NCI-H2196 (cell line): ENCODE measurements around the gene TBC1D17.

Experiments
- DNase-seq: peaks from one replicate; lab custom pipeline; 2025; ENCODE audit not compliant: unreplicated experiment; lab: John Stamatoyannopoulos, UW

The TBC1D17 gene

GRCh38 chr19:49877020-49877878 lies at the start of gene TBC1D17, which contains the start of gene AKT1S1:
Gene TBC1D17 (plus strand): TSS chr19:49877702. CDS start chr19:49877724, 22 bp downstream.
Gene AKT1S1 (minus strand): TSS chr19:49877355. CDS start chr19:49873295, 4,060 bp downstream.
- DNase-seq = peak; percentile 100

- DNase-seq = no peak
Measured at GRCh38 chr19:49829200-49829599, 48.3 kb upstream of the TBC1D17 start.

GRCh38 chr19:49829721-49830120 lies 47.8 kb upstream of the TBC1D17 start:
- DNase-seq = no peak

DNA sequence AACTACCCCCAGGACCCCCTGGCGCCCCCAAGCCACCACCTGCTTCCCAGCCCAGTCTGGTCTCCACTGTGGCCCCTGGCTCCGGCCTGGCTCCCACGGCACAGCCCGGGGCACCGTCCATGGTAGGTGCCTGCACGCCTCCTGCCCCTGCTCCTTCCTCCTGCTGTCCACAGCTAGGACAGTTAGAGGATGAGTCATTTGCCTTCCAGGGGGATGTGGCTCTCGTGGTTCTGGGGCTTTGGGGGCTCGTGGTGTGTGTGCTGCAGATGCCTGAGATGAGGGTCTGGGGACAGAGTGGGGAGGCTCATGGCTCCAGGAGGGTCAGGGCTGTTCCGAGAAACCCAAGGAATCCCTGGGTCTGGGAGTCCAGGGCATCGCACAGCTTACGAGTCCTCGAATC lies 46.7 kb upstream of the TBC1D17 start:
- no peak for DNase-seq

DNA sequence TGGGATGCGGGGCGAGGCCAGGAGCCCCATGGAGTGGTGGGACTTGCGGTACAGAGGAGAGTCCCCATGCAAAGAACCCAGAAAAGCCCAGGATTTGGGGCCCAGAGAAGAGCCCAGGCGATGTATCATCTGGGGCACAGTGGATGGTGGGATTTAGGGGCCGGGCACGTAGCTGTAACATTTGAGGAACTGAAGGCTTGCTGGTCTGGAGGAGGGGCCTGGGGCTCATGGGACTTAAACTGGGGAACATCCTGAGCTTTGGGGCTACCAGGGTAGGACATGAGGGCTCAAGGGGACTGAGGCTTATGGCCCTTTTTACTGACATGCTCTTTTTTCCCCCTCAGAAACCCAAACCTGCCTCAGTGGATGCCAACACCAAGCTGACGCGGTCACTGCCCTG lies 45.9 kb upstream of the TBC1D17 start:
- DNase-seq = no peak

- DNase-seq = no peak
Measured at GRCh38 chr19:49832556-49832955, 44.9 kb upstream of the TBC1D17 start.

GRCh38 chr19:49833599-49833998 lies 43.9 kb upstream of the TBC1D17 start:
- DNase-seq = no peak

- no peak for DNase-seq
Measured at GRCh38 chr19:49835562-49835961, 41.9 kb upstream of the TBC1D17 start.

- no peak for DNase-seq
Measured at GRCh38 chr19:49836176-49837008, 41.1 kb upstream of the TBC1D17 start.

DNA sequence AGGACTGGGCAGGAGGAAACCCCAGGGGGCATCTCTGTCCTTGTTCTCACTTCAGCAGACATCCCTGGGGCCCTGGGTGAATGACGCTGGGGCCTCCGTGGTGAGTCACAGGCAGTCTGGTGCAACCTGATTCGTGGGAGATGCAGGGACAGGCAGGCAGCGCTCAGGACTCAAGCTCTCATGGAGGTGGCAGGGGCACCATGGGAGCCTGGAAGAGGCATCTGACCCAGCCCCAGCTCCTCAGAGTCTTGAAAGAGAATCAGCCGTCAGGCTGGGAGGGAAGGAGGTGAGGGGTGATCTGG lies 40.5 kb upstream of the TBC1D17 start:
- DNase-seq = no peak

DNA sequence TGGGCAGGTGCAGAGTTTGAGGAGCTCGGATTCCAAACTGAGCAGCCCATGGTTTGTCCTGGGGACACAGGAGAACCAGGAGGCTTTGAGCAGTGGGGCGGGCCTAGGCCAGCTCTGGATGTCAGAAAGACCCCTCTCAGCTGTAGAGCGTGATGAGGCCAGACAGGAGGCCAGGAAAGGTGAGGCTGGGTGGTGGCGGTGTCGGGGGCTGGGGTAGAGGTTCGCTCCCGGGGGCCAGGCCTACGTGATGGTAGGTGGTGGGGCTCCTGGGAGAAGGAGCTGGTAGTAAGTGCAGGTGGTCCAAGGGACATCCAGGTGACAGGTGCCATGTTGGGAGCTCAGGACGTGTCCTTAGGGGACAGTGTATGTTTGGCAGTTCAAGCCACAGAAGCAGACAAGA lies 40.1 kb upstream of the TBC1D17 start:
- DNase-seq = no peak

DNA sequence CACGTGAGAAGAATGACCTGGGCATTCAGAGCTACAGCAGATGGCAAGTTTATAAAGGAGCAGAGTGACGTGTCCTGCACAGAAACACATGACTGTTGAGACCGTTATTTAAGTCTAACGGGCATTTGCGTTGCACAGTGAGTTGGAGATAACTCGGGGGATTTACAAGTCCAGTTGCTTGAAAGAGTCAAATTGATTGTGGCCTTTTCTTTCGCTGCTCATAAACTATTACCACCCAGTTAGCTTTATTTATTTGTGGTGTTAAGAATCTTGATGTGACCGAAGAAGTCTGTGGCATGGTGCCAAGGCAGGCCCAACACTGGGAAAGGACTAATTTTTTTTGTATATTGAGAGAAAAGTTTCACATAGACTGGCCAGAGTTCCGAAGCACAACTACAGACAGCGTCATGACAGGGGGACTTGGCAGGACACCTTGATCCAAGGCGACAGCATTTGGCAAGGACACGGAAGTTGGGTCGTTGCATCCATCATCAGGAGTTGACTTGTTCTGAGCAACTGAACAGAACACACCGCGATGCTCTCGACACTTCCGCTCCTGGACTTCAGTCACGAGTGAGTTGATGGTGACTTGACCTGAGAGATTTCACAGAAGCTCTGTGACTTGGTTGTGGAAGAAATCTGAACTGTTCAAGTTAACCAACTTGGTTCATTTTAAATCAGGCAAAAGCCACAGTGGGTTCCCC lies 38.5 kb upstream of the TBC1D17 start:
- DNase-seq = no peak

- no peak for DNase-seq
Measured at GRCh38 chr19:49839713-49840112, 37.8 kb upstream of the TBC1D17 start.

- no peak for DNase-seq
Measured at GRCh38 chr19:49840321-49840720, 37.2 kb upstream of the TBC1D17 start.

DNA sequence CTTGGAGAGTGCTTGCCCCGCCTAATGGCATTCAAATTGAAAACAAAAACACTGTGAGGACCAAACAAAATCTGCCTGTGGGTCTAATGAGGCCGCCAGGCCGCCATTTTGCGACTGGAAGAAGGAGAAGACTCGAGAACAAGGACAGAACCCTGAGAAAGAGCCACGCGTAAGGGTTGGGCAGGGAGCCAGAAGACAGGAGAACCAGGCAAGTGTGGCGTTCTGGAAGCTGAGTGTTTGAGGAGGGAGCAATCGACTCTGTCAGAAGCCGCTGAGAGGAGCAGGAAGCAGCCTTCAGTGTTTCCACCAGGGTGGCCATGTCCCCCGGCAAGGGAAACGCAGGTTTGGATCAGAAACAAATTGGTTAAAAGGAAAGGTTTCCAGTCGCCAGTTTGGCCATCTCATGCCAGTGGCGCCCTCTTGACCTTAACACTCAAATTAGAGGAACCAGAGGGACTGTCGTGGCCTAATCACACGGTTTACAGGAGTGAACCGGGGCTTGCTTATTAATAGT lies 36.7 kb upstream of the TBC1D17 start:
- no peak for DNase-seq

DNA sequence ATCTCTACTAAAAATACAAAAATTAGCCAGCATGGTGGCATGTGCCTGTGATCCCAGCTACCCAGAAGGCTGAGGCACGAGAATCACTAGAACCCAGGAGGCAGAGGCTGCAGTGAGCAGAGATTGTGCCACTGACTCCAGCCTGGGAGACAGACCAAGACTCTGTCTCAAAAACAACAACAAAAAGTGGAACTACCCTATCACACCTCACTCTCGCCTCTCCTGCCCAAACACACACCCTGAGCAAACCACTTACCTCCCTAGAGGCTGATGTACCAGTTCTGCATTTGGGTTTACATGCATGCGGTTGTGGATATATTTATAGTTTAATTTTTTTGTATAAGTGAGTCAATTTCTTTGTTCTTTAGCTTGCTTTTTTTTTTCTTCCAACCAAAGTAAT lies 34.2 kb upstream of the TBC1D17 start:
- DNase-seq = no peak

DNA sequence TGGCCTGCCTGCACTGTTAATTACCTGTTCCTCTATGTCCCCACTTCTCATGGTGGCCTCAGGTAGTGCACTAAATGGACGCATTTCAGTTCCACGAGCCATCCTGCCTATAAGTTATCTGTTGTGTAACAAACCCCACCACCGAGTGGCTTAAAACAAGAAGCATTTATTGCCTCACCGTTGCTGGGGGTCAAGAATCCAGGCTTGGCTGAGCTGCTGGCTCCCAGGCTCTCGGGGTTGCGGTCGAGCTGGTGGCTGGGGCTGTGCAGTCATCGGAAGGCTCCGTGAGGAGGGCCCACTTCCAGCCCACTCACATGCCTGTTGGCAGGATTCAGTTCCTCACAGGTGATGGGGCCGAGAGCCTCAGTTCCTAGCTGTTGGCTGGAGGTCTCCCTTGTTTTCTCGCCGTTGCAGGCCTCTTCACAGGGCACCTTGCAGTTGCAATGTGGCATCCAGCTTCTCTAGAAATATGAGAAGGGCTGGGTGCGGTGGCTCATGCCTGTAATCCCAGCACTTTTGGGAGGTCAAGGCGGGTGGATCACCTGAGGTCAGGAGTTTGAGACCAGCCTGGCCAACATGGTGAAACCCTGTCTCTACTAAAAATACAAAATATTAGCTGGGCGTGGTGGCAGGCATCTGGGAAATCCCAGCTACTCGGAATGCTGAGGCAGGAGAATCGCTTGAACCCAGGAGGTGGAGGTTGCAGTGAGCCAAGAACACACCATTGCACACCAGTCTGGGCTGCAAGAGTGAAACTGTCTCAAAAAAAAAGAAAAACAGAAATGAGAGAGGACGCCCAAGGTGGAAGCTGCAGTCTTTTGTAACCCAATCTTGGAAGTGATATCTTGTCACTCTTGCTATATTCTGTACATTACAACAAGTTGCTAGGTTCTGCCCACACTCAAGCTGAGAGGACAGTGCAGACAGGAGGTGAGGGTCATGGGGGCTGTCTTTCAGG lies 33.1 kb upstream of the TBC1D17 start:
- no peak for DNase-seq

- DNase-seq = no peak
Measured at GRCh38 chr19:49845414-49845813, 32.1 kb upstream of the TBC1D17 start.

GRCh38 chr19:49846408-49846807 lies 31.1 kb upstream of the TBC1D17 start:
- no peak for DNase-seq
